Measurements from ENCODE around the gene DCLRE1C. TPM values are rescaled to one million over a fixed set of nuclear protein-coding genes. Genes with fewer than 3 reads are reported as not detected.
"Not testable (repeated sequence)": the region's sequence is repeated elsewhere in the genome, so short reads cannot be mapped to it uniquely, and the experiment has no call there.

DCLRE1C gene
- total RNA-seq, 1 donor from 2014 or later = 11.4 TPM

DNA sequence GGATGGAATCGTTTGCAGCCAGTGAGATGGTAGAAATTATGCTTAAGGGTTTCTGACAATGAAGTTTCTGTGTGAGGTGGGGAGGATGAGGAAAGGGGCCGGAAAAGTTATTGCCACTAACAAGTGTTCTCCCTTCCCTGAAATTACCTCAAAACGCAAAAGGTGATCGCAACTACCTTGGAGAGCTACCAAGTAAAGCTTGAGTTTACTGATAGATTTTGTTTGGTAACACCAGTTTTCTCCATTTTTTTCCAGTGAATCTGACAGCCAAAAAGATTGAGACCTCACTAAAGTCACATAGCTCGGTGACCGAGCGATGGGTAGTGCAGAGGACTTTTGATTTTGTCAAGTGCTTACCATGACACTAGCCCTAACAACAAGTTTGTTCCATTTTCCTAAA, 73.7 kb downstream of the DCLRE1C start:
- DNase-seq = no peak

DNA sequence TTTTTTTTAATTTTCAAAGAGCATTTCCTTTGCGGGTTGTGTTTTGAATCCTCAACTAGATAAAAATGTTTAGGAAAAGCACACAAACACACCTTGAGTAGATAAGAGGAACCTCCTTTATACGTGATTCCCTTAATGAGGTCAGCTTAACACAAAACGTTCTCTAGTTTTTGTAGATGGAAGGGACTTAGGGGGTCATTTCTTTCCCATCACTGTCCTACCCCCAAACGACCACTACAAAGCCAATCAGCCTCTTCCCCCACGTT, 74.0 kb downstream of the DCLRE1C start:
- no peak for DNase-seq

DNA sequence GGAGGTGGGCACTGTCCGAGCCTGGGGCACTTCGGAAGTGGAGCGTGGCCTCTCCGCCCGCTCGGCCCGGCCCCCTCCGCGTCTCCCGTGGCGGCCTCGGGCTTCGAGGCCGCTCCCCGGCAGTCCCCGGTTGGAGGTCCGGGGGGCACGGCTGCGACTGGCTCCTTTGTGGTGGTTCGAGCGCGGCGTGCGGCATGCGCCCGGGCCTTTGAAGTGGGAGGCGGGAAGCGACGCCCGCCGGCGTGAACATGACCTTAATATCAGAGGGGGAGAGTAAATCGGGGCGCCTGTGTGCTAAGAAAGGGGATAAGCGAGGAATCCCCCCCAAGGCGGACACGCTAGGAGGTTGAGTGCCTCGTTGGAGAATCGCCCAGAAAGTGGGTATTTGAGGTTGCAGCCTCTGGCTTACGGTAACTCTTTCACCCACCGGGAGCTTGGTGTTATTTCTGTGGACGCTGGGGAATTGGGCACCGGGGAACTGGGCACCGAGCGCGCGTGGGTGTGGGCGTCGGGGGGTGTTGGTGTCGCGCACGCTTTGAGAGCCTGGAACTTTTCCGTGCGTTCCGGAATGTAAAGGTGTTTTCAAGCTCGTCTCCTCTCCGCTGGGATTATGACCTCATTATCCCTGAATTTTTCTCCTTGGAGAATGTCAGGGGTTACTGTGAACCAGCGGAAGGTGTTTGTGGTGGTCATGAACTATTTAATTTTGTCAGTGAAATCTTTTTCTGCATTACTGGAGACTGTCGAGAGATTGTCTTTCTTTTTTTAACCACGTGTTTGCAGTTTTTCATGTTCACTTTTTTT, 74.6 kb downstream of the DCLRE1C start:
- no peak for DNase-seq

- DNase-seq = peak; percentile 94
Observed at GRCh38 chr10:14878266-14879123, 75.4 kb downstream of the DCLRE1C start, which contains the start of gene SUV39H2. SUV39H2 (plus strand) TSS chr10:14878866; CDS start chr10:14878889, 23 bp downstream.

DNA sequence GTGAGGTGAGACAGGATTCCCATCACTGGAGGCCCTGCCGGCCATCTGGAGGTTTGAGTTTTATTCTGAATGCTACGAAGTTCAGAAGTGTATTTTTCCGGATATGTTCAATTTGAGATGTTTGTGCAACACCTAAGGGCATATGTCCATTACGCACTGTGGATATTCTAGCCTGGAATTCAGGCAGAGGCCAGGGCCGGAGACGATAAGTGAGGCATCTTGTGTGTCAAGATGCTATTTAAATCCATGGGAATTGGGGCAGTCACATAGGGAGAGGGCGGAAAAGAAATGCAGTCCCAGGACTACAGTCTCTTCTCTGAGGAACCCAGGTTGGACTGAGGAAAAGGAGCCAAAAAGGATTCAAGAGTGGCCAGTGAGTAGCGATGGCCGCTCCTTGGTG, 77.1 kb downstream of the DCLRE1C start:
- DNase-seq = no peak

GRCh38 chr10:14875941-14876340, 78.0 kb downstream of the DCLRE1C start:
- DNase-seq = no peak

DNA sequence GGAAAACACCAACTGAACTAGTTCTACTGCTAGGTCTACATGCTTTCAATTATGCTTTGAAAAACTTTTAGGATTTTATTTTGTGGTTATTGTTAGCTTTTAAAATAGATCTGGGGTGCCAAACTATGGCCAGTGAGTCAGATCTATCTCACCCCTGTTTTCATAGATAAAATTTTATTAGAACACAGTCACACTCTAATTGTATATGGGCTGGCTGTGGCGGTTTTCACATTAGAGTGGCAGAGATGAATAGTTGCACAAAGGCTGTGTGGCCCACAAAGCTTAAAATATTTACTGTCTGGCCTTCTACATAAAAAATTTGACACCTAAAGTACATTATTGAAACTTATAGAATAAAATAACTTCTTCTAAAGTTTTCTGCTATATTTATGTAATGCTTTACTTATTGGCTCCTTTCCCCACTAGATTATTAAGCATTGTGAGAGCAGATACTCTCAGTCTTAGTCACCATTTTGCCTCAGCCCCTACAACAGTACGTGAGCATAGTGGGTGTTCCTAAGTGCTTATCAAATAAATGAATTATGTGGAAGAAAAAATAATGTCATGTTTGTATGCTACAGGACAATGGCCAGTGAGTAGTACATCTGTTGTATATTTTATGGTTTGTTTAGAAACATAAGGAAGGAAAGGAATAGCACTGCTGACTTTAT, 80.7 kb downstream of the DCLRE1C start:
- no peak for DNase-seq

- not testable (repeated sequence) for DNase-seq
Observed at GRCh38 chr10:14864871-14865270, 89.0 kb downstream of the DCLRE1C start.

DNA sequence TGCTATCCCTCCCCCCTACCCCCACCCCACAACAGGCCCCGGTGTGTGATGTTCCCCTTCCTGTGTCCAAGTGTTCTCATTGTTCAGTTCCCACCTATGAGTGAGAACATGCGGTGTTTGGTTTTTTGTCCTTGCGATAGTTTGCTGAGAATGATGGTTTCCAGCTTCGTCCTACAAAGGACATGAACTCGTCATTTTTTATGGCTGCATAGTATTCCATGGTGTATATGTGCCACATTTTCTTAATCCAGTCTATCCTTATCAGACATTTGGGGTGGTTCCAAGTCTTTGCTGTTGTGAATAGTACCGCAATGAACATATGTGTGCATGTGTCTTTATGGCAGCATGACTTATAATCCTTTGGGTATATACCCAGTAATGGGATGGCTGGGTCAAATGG, 89.4 kb downstream of the DCLRE1C start:
- not testable (repeated sequence) for DNase-seq

DNA sequence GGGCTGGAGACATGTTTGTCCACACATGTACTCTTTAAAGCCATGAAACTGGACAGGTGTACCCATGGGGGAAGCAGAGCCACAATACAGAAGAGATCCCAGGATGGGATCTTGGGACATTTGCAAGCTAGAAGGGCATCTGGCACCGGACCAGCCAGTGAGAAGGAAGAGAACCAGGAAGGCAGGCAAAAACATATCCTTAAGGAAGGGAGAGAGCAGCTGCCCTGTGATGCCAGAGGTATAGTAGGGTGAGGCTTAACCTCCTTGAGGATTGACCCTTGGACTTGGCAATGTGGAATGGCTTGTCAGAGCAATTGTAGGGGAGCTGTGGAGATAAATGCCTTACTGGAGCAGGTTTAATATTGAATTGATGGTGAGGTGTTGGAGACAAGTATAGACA, 93.1 kb downstream of the DCLRE1C start:
- DNase-seq = no peak

GRCh38 chr10:14859775-14860174, 94.1 kb downstream of the DCLRE1C start:
- no peak for DNase-seq

GRCh38 chr10:14859043-14859442, 94.9 kb downstream of the DCLRE1C start:
- DNase-seq = no peak

DNA sequence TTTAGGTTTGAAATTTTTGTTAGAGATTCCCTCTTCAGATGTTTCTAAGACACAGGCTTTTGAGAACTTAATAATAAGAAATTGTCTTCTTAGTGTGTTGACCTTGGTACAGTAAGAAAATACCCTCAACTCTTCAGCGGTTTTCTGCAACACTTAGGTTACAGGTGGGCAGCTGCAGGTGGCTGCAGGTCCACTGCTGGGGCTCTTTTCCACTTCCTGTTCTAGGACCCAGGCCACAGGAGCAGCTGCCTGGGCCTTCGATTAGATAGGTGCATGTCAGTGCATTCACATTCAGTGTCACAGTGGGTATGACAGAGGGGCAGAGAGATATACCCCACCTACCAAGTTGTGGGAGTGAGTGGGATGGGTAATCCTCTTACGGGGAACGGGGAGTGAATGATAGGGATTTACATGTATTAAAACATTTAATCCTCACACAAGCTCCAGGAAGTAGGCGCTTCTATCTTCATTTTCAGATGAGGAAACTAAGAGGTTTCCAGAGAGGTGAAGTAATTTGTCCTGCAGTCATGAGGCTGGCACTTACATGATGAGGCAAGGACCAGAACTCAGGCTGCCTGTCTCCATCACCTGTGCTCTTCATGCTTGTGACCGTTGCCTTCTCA, 95.4 kb downstream of the DCLRE1C start:
- no peak for DNase-seq

- DNase-seq = no peak
Observed at GRCh38 chr10:14855453-14855852, 98.4 kb downstream of the DCLRE1C start.

DNA sequence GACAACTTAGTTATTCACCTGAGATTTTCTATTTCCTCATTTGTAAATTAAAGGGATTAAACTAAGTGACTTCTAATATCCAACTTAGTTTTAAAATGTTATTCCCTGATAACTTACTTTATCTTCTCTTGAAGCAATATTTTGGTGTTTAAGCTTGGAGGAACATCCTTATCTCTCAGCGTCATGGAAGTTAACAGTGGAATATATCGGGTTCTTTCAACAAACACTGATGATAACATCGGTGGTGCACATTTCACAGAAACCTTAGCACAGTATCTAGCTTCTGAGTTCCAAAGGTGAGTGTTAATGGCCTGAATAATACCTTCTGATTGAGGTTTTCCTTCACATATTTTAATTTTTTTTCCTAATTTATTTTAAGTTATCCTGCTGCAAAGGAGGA, 101.7 kb downstream of the DCLRE1C start:
- DNase-seq = no peak

Other genes with a start within 250 kb of the DCLRE1C start
- gene FAM107B, start 179.2 kb downstream of the DCLRE1C start, total RNA-seq = 82.8 TPM
- gene CDNF, start 116.1 kb downstream of the DCLRE1C start, total RNA-seq = 1.4 TPM
- gene HSPA14, start 115.8 kb downstream of the DCLRE1C start, total RNA-seq = 14.8 TPM
- gene MSANTD7, start 115.8 kb downstream of the DCLRE1C start, total RNA-seq = 34.3 TPM
- 30.6 TPM for gene SUV39H2, start 75.2 kb downstream of the DCLRE1C start, total RNA-seq
- gene MEIG1, start 5.3 kb upstream of the DCLRE1C start, total RNA-seq = not detected
- 0.31 TPM for gene OLAH, start 89.8 kb upstream of the DCLRE1C start, total RNA-seq
- 10.8 TPM for gene ACBD7, start 134.7 kb upstream of the DCLRE1C start, total RNA-seq
- 7.0 TPM for gene RPP38, start 143.3 kb upstream of the DCLRE1C start, total RNA-seq
- 57.1 TPM for gene NMT2, start 214.6 kb upstream of the DCLRE1C start, total RNA-seq